MG63 (cell line): ENCODE measurements around the gene HERPUD1. TPM values are rescaled to one million over a fixed set of nuclear protein-coding genes. Genes with fewer than 3 reads are reported as not detected.
"Not testable (repeated sequence)": the region's sequence is repeated elsewhere in the genome, so short reads cannot be mapped to it uniquely, and the experiment has no call there.

Source experiments
- DNase-seq: peaks from one replicate; pipeline ENCODE4 v3.0.0-alpha.2; 2020
- H3K27me3 ChIP-seq: fragments of 250-450 bp; sonication (Bioruptor Pico); 2 replicates; pipeline ENCODE4 v1.5.1; 2020; ENCODE audit warnings: mild to moderate bottlenecking, moderate library complexity
- H3K36me3 ChIP-seq: fragments of 250-450 bp; sonication (Bioruptor Pico); 2 replicates; pipeline ENCODE4 v1.5.1; 2020; ENCODE audit warnings: mild to moderate bottlenecking, moderate library complexity
- H3K4me3 ChIP-seq: fragments of 250-450 bp; sonication (Bioruptor Pico); 2 replicates; pipeline ENCODE4 v1.5.1; 2020; ENCODE audit warnings: mild to moderate bottlenecking, moderate library complexity
- H3K9me3 ChIP-seq: fragments of 250-450 bp; sonication (Bioruptor Pico); 2 replicates; pipeline ENCODE4 v1.5.1; 2020; ENCODE audit warnings: mild to moderate bottlenecking, moderate library complexity
- total RNA-seq: library from RNA; depleted of rRNA; stranded (reverse); fragments of >200 nt; shearing (Covaris generic); gene quantifications from 2 replicates; pipeline ENCODE4 v1.2.3, GENCODE V29; 2014; ENCODE audit warnings: low replicate concordance; rRNA removed

The HERPUD1 gene
- total RNA-seq, 1 experiment from 2014 or later = 252 TPM

- peaks cover 12% of the 10 kb centered on the region for H3K36me3 ChIP-seq
- H3K27me3 ChIP-seq, H3K9me3 ChIP-seq, H3K4me3 ChIP-seq, DNase-seq: not testable (repeated sequence)
Measured at GRCh38 chr16:56992431-56992830, 60.5 kb downstream of the HERPUD1 start.

- H3K27me3 ChIP-seq = no peaks in the 10 kb centered on the region
- peaks cover 12% of the 10 kb centered on the region for H3K36me3 ChIP-seq
- no peak for DNase-seq
- no peak overlapping the region for H3K4me3 ChIP-seq
- H3K9me3 ChIP-seq = no peaks in the 10 kb centered on the region
Measured at GRCh38 chr16:56993204-56993603, 61.3 kb downstream of the HERPUD1 start.

GRCh38 chr16:56994311-56994710 lies 62.4 kb downstream of the HERPUD1 start:
- Histone ChIP-seq H3K4me3 (no peak overlapping the region), H3K9me3 (no peaks in the 10 kb centered on the region), H3K36me3 (peaks cover 15% of the 10 kb centered on the region), H3K27me3 (no peaks in the 10 kb centered on the region)
- no peak for DNase-seq

Other genes with a start within 250 kb of the HERPUD1 start
- gene MT1X, start 249.7 kb upstream of the HERPUD1 start, total RNA-seq = 36.3 and 166 TPM in 2 replicates
- gene NUP93, start 202.0 kb upstream of the HERPUD1 start, total RNA-seq = 125 and 160 TPM in 2 replicates
- gene SLC12A3, start 66.9 kb upstream of the HERPUD1 start, total RNA-seq = not detected in 2 replicates
- gene CETP, start 29.8 kb downstream of the HERPUD1 start, total RNA-seq = not detected in 2 replicates
- gene NLRC5, start 57.4 kb downstream of the HERPUD1 start, total RNA-seq = 4.9 and 11.7 TPM in 2 replicates
- 45.8 and 50.1 TPM in 2 replicates for gene CPNE2, start 160.4 kb downstream of the HERPUD1 start, total RNA-seq